Trophoblast cell (in vitro differentiated cells and primary cell): ENCODE measurements around the gene KRT34.
"Not testable (repeated sequence)": the region's sequence is repeated elsewhere in the genome, so short reads cannot be mapped to it uniquely, and the experiment has no call there.

ENCODE experiments used
- DNase-seq, 2 donors: peaks; one replicate each; pipeline ENCODE4 v3.0.0-alpha.2; 2016
- H2AFZ ChIP-seq: 2 replicates; pipeline ENCODE4 v1.6.1; 2013; ENCODE audit warnings: low read length, moderate library complexity, mild to moderate bottlenecking; ENCODE audit not compliant: insufficient read depth, poor library complexity
- H2AK5ac ChIP-seq: 2 replicates; pipeline ENCODE4 v1.6.1; 2013; ENCODE audit warnings: mild to moderate bottlenecking, low read length
- H2BK120ac ChIP-seq: 2 replicates; pipeline ENCODE4 v1.6.1; 2013; ENCODE audit warnings: low read length, mild to moderate bottlenecking, moderate library complexity; ENCODE audit not compliant: insufficient read depth, poor library complexity
- H2BK12ac ChIP-seq: 2 replicates; pipeline ENCODE4 v1.6.1; 2013; ENCODE audit warnings: mild to moderate bottlenecking, low read length, moderate library complexity
- H2BK5ac ChIP-seq: 2 replicates; pipeline ENCODE4 v1.6.1; 2013; ENCODE audit warnings: low read length, low read depth, moderate library complexity, mild to moderate bottlenecking; ENCODE audit not compliant: poor library complexity
- H3K14ac ChIP-seq: 2 replicates; pipeline ENCODE4 v1.6.1; 2013; ENCODE audit warnings: mild to moderate bottlenecking, low read length
- H3K18ac ChIP-seq: 2 replicates; pipeline ENCODE4 v1.6.1; 2013; ENCODE audit warnings: mild to moderate bottlenecking, low read length
- H3K23ac ChIP-seq: 2 replicates; pipeline ENCODE4 v1.6.1; 2013; ENCODE audit warnings: low read length
- H3K27ac ChIP-seq: 2 replicates; pipeline ENCODE4 v1.5.1; 2013; ENCODE audit warnings: low read depth, mild to moderate bottlenecking, inconsistent platforms, low read length, moderate library complexity
- H3K27me3 ChIP-seq: 2 replicates; pipeline ENCODE4 v1.6.1; 2013; ENCODE audit warnings: inconsistent platforms, mild to moderate bottlenecking, low read length, moderate library complexity; ENCODE audit not compliant: insufficient read depth
- H3K36me3 ChIP-seq, 2 experiments: 1 replicate in 1 of 2; 2 replicates in 1 of 2; pipeline ENCODE4 v1.6.1; 2013; ENCODE audit warnings: low read length in 2 of 2, mild to moderate bottlenecking in 2 of 2, moderate library complexity in 1 of 2; ENCODE audit not compliant: insufficient read depth in 2 of 2, control insufficient read depth in 1 of 2
- H3K4ac ChIP-seq: 2 replicates; pipeline ENCODE4 v1.6.1; 2013; ENCODE audit warnings: low read depth, mild to moderate bottlenecking, low read length, moderate library complexity
- H3K4me1 ChIP-seq, 2 experiments: 1 replicate in 1 of 2; 2 replicates in 1 of 2; pipeline ENCODE4 v1.6.1; 2013; ENCODE audit warnings: low read length in 2 of 2, mild to moderate bottlenecking in 2 of 2, moderate library complexity in 1 of 2; ENCODE audit not compliant: insufficient read depth in 2 of 2, control insufficient read depth in 1 of 2
- H3K4me2 ChIP-seq: 2 replicates; pipeline ENCODE4 v1.6.1; 2013; ENCODE audit warnings: inconsistent platforms, mild to moderate bottlenecking, low read length, moderate library complexity
- H3K4me3 ChIP-seq: 2 replicates; pipeline ENCODE4 v1.5.1; 2013; ENCODE audit warnings: mild to moderate bottlenecking, low read depth, low read length, inconsistent platforms
- H3K79me1 ChIP-seq: one replicate; pipeline ENCODE4 v1.6.1; 2013; ENCODE audit warnings: low read length
- H3K79me2 ChIP-seq: 2 replicates; pipeline ENCODE4 v1.6.1; 2013; ENCODE audit warnings: low read length, mild to moderate bottlenecking; ENCODE audit not compliant: control insufficient read depth, insufficient read depth, poor library complexity
- H3K9ac ChIP-seq: 2 replicates; pipeline ENCODE4 v1.6.1; 2013; ENCODE audit warnings: mild to moderate bottlenecking, low read length
- H3K9me3 ChIP-seq: 2 replicates; pipeline ENCODE4 v1.6.1; 2013; ENCODE audit warnings: low read depth, mild to moderate bottlenecking, control low read depth, inconsistent platforms, low read length; ENCODE audit not compliant: insufficient read depth
- H4K12ac ChIP-seq: 2 replicates; pipeline ENCODE4 v1.6.1; 2013; ENCODE audit warnings: low read depth, mild to moderate bottlenecking, low read length, moderate library complexity
- H4K8ac ChIP-seq: 2 replicates; pipeline ENCODE4 v1.6.1; 2013; ENCODE audit warnings: low read depth, mild to moderate bottlenecking, low read length, moderate library complexity
- H4K91ac ChIP-seq: one replicate; pipeline ENCODE4 v1.6.1; 2013; ENCODE audit warnings: low read depth, mild to moderate bottlenecking, low read length, moderate library complexity
- WGBS: extraction: QIAGEN DNeasy Blood & Tissue Kit; methylation state at CpG from one replicate; pipeline ENCODE4 v1.1.7; 2013; ENCODE audit warnings: missing lambda C conversion rate; ENCODE audit not compliant: insufficient read length, insufficient coverage; ENCODE audit errors: extremely low coverage; 5-methylcytosine and 5-hydroxymethylcytosine counted together

Gene KRT34

GRCh38 chr17:41424111-41424635 is 42.1 kb upstream of the KRT34 start, which contains the start of gene KRT37:
KRT37 (minus strand) TSS chr17:41424585; CDS start chr17:41424523, 62 bp downstream.
- no peaks in the 10 kb centered on the region for H3K9me3 ChIP-seq
- no peak within 1 kb of the TSS for H3K4ac ChIP-seq
- no peak within 1 kb of the TSS for H2AK5ac ChIP-seq
- H3K27ac ChIP-seq: no peak within 1 kb of the TSS
- no peak within 1 kb of the TSS for H2BK5ac ChIP-seq
- no peaks in the 10 kb centered on the region for H3K27me3 ChIP-seq
- no peak within 1 kb of the TSS for H3K14ac ChIP-seq
- H4K91ac ChIP-seq: no peak within 1 kb of the TSS
- DNase-seq: no peak
- H3K23ac ChIP-seq: no peak within 1 kb of the TSS
- H3K36me3 ChIP-seq: no peaks in the 10 kb centered on the region
- H2BK120ac ChIP-seq: no peak within 1 kb of the TSS
- WGBS: no CpG with 5 or more reads among the region's 13 CpGs
- no peaks in the 10 kb centered on the region for H3K79me2 ChIP-seq
- no peak within 1 kb of the TSS for H4K8ac ChIP-seq
- H3K18ac ChIP-seq: no peak within 1 kb of the TSS
- peaks cover 11 to 13% of the 10 kb centered on the region in 2 experiments for H3K4me1 ChIP-seq
- H3K79me1 ChIP-seq: peaks cover 3% of the 10 kb centered on the region
- H3K4me2 ChIP-seq: no peak within 1 kb of the TSS
- H4K12ac ChIP-seq: no peak within 1 kb of the TSS
- H2BK12ac ChIP-seq: no peak within 1 kb of the TSS
- H3K9ac ChIP-seq: no peak within 1 kb of the TSS
- no peak within 1 kb of the TSS for H2AFZ ChIP-seq
- no peak within 1 kb of the TSS for H3K4me3 ChIP-seq

DNA sequence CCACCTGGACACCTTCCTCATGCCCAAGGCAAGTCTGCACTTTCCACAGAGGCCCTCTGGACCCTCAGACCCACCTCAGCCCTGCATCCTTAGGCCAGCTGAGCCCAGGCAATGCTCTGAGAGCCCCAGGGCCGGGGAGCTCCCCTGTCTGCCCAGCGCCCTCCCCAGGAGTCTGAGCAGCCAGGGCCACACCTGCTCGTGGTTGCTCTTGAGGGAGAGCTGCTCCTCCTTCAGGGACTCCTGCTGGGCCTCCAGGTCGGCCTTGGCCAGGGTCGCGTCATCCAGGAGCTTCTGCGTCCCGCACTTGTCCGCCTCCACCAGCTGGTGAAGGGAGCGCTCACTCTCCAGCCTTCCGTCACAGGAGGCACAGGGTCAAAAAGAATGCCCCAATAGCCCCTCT is 40.5 kb upstream of the KRT34 start:
- H2BK12ac ChIP-seq, H2BK120ac ChIP-seq, H4K8ac ChIP-seq, H3K9ac ChIP-seq, H3K79me2 ChIP-seq, H3K4ac ChIP-seq, H2BK5ac ChIP-seq, H2AFZ ChIP-seq, DNase-seq, H2AK5ac ChIP-seq, H3K9me3 ChIP-seq, H4K12ac ChIP-seq, H3K23ac ChIP-seq, H3K4me2 ChIP-seq, H3K79me1 ChIP-seq, H3K36me3 ChIP-seq, H3K18ac ChIP-seq, H3K27me3 ChIP-seq, H3K4me3 ChIP-seq, H3K14ac ChIP-seq, H3K27ac ChIP-seq: not testable (repeated sequence)
- peak overlapping the region; percentile 4 for H4K91ac ChIP-seq
- no CpG with 5 or more reads among the region's 11 CpGs for WGBS
- peaks cover 11 to 15% of the 10 kb centered on the region in 2 experiments for H3K4me1 ChIP-seq

GRCh38 chr17:41421617-41422016 is 39.5 kb upstream of the KRT34 start:
- no peak overlapping the region for H3K4ac ChIP-seq
- H2BK5ac ChIP-seq: no peak overlapping the region
- H3K4me1 ChIP-seq: peaks cover 11 to 19% of the 10 kb centered on the region in 2 experiments
- H3K14ac ChIP-seq: no peak overlapping the region
- no peak overlapping the region for H2AK5ac ChIP-seq
- H3K18ac ChIP-seq: no peak overlapping the region
- H4K91ac ChIP-seq: no peak overlapping the region
- no peaks in the 10 kb centered on the region for H3K36me3 ChIP-seq
- no peak for DNase-seq
- no peak overlapping the region for H2BK120ac ChIP-seq
- no peak overlapping the region for H2AFZ ChIP-seq
- H3K27ac ChIP-seq: no peak overlapping the region
- no peaks in the 10 kb centered on the region for H3K27me3 ChIP-seq
- no peak overlapping the region for H4K12ac ChIP-seq
- H3K4me2 ChIP-seq: no peak overlapping the region
- no peak overlapping the region for H3K23ac ChIP-seq
- no peak overlapping the region for H3K9ac ChIP-seq
- H3K79me2 ChIP-seq: no peaks in the 10 kb centered on the region
- no peak overlapping the region for H3K4me3 ChIP-seq
- no peak overlapping the region for H2BK12ac ChIP-seq
- whole genome bisulfite sequencing: no CpG with 5 or more reads among the region's 4 CpGs
- peaks cover 3% of the 10 kb centered on the region for H3K79me1 ChIP-seq
- no peaks in the 10 kb centered on the region for H3K9me3 ChIP-seq
- no peak overlapping the region for H4K8ac ChIP-seq

GRCh38 chr17:41421116-41421515 is 39.0 kb upstream of the KRT34 start:
- Histone ChIP-seq H3K79me1 (peaks cover 3% of the 10 kb centered on the region), H2BK5ac (no peak overlapping the region), H2BK12ac (no peak overlapping the region), H3K27ac (no peak overlapping the region), H2AFZ (no peak overlapping the region), H3K4me3 (no peak overlapping the region), H3K23ac (no peak overlapping the region), H3K79me2 (no peaks in the 10 kb centered on the region), H3K4me2 (peak overlapping the region; percentile 14), H3K14ac (no peak overlapping the region), H3K36me3 (no peaks in the 10 kb centered on the region), H3K18ac (no peak overlapping the region), H3K9ac (no peak overlapping the region), H3K9me3 (no peaks in the 10 kb centered on the region), H3K4me1 (peaks cover 11 to 24% of the 10 kb centered on the region in 2 experiments), H4K12ac (no peak overlapping the region), H4K91ac (no peak overlapping the region), H3K27me3 (no peaks in the 10 kb centered on the region), H2BK120ac (no peak overlapping the region), H3K4ac (no peak overlapping the region), H4K8ac (no peak overlapping the region), H2AK5ac (no peak overlapping the region)
- DNase-seq: peak; percentile 83 to 90
- no CpG with 5 or more reads among the region's 9 CpGs for WGBS
